HG02610 (cell line): Measurements from ENCODE around the gene TRPC3.

Source experiments
- ATAC-seq: cut with Tn5 transposase; IDR thresholded peaks from one replicate; pipeline ENCODE4 v1.9.1; 2021; ENCODE audit warnings: mild to moderate bottlenecking, moderate library complexity; ENCODE audit not compliant: unreplicated experiment

Gene TRPC3

DNA sequence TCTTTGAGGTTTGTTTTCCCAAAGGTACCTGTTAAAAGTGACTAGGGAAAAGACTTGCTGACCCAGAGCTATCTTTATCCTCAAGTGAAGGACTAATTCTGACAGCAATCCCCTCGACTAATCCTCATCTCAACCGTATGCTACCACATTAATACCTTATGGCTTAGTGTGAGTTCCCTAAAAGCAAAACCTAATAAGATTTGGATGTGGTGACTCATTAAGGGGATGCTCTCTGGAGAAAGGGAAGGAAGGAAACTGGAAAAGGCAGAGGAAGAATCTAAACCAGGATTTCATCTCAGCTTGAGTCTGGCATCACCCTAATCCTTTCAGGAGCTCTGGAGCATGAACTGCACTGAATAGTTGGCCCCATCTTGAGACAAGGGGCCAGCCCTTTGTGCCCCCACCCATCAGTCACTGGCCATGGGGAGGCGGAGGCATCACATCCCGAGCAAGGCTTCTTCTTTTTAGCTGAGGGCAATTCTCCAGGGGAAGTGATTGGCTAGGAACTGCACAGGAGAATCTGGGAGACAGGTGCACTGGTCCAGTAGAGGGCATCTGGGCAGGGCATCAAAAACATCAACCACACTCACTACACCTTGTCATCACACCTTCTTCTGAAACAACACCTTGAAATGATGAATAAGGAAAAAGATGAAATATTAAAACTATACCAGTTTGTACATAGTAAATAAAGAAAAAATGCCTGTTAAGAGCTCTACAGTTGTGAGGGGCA, 74.7 kb downstream of the TRPC3 start:
- no peak for ATAC-seq

DNA sequence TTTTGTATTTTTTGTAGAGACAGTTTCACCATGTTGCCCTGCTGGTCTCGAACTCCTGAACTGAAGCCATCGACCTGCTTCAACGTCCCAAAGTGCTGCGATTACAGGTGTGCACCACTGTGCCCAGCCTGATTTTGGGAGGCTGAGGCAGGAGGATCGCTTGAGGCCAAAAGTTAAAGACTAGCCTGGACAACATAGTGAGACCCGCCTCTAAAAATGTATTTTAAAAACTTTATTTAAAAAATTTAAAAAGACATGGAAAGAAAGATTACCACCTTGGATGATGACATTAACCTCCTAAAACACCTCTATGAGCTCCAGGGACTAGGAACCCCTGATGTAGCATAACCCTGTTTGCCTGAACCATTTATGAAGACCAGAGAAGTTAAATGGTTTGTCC, 75.8 kb downstream of the TRPC3 start:
- ATAC-seq: no peak

DNA sequence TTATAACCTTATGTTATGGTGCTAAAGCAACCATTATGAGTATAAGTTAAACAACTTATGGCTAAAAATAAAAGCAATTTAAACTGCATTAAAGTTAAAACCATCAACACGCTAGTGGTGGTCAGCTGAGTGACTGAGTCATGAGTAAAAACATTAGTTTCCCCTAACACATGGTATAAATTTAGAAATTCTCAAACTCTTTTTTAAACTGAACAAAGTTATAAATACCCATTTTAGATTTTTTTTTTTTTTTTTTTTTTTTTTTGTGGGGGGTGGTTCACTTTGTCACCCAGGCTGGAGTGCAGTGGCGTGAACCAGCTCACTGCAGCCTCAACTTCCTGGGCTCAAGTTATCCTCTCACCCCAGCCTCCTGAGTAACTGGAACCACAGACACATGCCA, 76.2 kb downstream of the TRPC3 start:
- no peak for ATAC-seq

DNA sequence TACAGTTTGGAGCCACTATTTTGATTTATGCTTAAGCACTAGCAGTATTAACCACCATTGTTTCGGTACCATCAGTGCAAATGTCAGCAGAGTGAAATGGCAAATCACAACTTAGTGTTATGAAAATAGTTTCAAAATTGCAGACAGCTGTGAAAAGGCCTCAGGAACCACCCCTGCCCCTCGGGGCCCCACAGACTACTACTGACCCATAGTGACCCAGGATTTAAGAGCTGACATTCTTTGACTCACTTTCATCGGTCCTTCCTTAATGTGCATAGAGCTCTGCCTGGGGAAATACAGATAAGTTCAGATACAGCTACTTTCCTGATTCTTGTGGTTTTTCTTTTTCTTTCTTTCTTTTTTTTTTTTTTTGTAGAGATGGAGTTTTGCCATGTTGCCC, 78.3 kb downstream of the TRPC3 start:
- peak; percentile 16 for ATAC-seq

DNA sequence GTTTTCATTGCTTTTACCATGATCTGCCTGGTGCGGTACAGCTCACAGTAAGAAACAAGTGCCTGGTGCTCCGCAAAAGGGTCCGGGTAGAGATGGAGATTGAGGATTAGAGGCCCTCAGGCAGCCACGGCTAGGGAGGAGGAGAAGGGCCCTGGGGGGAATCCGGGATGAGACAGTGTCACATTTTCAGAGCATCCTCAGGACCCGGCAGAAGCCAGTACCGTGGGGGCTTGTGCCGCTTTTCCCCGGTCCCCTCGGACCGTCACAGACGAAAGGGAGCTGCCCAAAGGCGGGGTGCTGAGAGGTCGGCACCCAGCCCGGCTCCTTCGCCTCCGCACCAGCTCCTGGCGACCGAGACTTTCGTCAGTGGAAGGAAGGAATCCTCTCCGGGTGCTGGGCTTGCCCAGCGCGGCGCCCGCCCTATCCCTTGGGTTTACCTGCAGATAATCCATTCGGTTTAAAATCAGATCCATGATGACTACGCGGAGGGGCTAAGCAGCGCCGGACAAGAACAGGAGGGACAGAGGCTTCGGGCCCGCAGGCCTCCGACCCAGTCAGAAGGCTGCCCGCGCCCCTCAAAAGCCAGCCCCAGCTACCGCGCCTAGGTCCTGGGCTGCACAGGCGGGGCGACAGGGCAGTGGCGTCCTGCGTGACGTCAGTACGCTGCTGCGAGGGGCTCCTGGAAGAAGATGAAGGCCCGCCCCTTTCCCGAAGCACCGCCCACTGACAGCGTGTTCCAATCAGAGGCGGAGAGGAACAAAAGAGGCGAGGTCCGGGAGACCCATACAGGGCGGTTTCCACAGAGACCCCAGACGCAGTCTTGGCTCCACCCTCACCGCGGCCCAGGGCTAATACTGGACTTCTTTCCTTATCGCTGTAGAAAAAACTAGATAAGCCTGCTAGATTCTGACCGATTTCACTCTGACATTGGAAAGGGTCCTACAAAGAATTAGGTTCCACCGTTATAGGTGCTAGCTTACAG, 81.7 kb downstream of the TRPC3 start, which contains the start of gene BBS7:
Gene BBS7 (minus strand): TSS at position 634 of the 982 bp plus-strand sequence. CDS start 161 bp downstream, at position 473.
- peak; percentile 99 for ATAC-seq

DNA sequence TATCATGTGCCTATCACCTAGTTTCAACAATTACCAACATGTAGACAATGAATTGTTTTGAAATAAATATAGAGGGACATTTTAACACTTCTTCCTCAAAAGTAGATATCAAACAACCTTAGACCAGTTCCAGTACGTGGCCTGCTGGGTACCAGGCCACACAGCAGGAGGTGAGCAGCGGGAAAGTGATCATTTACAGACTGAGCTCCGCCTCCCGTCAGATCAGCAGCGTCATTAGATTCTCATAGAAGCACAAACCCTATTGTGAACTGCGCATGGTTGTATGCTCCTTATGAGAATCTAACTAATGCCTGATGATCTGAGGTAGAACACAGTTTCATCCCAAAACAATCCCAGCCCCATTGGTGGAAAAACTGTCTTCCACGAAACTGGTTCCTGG, 88.1 kb downstream of the TRPC3 start:
- ATAC-seq: no peak

DNA sequence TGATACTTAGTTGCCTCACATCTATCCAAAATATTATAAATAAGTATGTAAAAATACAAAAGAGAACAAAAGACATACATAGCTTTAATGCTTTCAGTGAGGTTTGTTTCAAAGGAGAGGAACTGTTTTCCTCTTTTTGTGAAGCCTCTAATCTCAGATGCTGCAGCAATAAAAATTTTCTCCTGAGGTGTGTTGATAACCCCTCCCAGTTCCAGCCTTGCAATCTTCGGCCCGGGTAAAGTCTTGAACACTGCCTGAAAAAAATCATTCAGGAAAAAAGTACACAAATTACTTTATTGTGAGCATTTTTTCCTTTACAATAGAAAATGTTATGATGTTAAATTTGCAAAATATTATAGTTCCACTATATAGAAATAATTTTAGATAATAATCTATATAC, 90.4 kb downstream of the TRPC3 start:
- ATAC-seq: no peak

DNA sequence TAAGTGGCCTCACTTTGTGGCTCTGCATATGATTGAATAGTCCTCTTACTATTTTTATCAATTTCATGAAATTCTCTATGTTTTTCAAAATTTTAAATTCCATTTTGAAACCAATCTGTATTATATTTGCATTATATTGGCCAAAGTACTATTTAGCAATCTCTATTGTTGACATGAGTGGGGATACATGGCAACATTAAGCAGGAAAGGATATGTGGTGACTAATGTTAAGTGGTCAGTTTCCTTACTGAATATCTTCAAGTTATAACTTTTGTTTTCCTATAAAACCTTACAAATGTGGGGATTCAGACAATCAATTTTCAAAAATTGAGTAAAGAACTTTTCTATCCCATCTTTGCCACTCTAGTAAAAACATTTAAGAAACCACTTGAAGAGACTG, 91.7 kb downstream of the TRPC3 start:
- ATAC-seq: no peak

DNA sequence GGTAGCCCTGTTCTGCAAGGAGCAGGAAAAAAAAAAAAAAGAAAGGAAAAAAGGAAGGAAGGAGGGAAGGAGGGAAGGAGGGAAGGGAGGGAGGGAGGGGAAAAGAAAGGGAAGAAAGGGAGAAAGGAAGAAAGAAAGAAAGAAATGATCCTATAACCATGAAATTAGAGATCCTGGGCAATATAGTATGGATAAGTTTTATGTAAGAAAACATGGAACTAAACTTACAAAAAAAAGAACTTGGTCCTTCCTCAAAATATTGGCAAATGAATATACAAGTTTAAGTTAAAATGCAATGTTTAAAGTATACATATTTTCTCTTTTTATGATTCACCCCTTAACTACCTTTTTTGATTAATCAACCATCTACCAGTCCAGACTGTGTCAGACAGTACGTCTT, 100.5 kb downstream of the TRPC3 start:
- no peak for ATAC-seq

DNA sequence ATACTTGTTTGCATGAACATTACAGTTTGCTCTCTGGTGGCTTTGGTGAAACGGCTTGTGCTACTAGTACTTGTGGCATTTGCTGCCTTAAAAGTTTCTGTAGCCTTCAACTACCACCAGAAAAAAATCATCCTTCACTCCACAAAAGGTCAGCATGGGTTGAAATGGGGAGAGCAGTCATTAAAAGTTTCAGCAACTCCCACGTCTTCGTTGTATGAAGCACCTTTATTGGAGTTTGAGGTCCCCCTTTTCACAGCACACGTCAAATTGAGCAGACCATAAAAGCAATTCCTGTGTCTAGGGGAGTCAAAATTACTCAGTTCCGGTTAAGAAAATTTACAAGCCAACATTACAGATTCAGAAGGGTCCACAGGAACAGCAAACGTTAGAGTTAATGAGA, 105.2 kb downstream of the TRPC3 start:
- ATAC-seq: no peak

DNA sequence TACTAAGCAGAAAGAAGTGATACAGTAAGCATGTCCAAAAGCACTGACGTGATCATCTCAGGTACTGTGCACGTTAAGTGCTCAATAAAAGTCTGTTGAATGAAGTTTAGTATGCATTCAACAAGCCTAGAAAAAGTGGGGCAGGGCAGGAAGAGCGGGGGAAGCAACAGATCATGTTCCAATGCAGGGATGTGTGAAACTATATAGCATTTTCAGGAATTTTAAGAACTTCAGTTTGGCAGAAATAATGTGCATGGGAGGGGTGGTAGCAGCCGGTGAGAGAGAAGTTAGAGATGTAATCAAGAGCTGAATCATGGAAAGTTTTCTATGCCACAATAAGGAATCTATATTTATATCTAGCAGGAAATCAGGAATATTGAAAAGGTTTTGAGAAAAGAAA, 109.0 kb downstream of the TRPC3 start:
- no peak for ATAC-seq

DNA sequence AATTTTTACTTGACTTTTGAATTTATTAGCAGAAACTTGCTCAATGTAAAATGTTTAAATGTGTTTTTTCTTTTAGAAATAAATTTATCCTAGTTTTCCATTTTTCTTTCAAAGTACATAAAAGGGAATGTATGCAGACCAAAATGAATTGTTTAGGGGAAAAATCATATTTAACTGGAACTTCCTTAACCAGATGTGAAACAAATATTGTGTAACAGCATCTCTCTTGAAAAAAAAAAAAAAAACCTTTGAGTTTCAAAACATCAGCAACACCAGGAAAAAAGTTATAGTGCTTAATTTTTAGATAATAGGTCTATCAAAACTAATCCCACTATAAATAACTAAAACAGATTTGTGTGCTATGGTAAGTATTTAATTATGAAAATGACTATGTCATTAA, 113.7 kb downstream of the TRPC3 start:
- no peak for ATAC-seq

DNA sequence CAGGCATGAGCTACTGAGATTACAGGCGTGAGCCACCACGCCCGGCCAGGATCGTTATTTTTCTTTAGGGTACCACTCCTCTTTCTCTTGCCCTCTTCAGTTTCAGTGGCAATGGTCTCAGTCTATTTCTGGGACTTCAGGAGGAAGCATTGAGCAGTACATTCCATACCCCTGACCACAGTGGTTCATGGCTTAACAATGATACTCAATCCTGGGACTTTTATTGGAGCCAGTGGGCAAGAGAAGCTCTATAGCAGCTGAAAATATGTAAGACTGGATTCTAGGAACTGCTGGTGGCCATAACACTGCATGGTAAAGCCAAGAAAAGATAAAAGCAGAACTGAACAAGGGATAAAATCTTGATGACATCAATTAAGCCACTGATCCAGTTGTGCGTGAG, 122.3 kb downstream of the TRPC3 start:
- ATAC-seq: no peak
